ENCODE data around the gene ZNF226.
A peak's percentile ranks its signal among the peaks of the same experiment; 100 is the strongest.
"Not testable (repeated sequence)": the region's sequence is repeated elsewhere in the genome, so short reads cannot be mapped to it uniquely, and the experiment has no call there.

The ZNF226 gene

GRCh38 chr19:44212250-44212865 lies 47.5 kb downstream of the ZNF226 start, which contains the start of gene ZNF227:
ZNF227 (plus strand) TSS chr19:44212532; CDS start chr19:44217793, 5,261 bp downstream.
- peak; percentile 63 for DNase-seq (ENCODE audit: low read depth)

DNA sequence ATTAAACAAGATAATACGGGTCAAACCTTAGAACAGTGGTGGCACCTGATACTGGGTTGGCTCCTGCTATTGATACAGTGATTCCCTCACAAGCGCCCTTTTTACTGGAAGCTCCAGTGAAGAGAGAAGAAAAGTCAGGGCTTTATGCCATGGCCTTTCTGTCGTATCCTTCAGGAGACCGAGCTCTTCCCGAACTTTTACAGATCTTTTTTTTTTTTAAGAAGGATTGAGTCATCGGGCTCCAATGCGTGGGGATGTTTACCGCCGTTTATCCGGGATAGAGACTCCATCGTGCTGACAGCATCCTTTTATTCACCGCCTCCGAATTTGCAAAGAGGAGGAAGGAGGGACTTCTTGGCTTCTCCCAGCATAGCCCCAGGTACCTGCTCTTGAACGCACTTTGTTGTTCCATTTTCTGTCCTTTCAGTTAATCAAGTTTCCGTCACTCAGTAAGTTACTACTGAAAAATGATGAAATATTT lies 48.0 kb downstream of the ZNF226 start:
- no peak for DNase-seq (ENCODE audit: low read depth)

- DNase-seq (ENCODE audit: low read depth) = not testable (repeated sequence)
These were observed 55.0 kb downstream of the ZNF226 start for GRCh38 chr19:44219926-44220325.

GRCh38 chr19:44220761-44221160 lies 55.9 kb downstream of the ZNF226 start:
- DNase-seq (ENCODE audit: low read depth) = not testable (repeated sequence)

GRCh38 chr19:44221291-44221690 lies 56.4 kb downstream of the ZNF226 start:
- not testable (repeated sequence) for DNase-seq (ENCODE audit: low read depth)

Data from activated T-helper 1 cell treated with Interleukin-2 at 50 U/mL for 16 hours (primary cell).